ENCODE data around the gene PCA3. TPM values are rescaled to one million over a fixed set of nuclear protein-coding genes. Genes with fewer than 3 reads are reported as not detected.
A peak's percentile ranks its signal among the peaks of the same experiment; 100 is the strongest.

PCA3 gene
- total RNA-seq, 1 donor from 2014 or later, result 0.20 TPM

DNA sequence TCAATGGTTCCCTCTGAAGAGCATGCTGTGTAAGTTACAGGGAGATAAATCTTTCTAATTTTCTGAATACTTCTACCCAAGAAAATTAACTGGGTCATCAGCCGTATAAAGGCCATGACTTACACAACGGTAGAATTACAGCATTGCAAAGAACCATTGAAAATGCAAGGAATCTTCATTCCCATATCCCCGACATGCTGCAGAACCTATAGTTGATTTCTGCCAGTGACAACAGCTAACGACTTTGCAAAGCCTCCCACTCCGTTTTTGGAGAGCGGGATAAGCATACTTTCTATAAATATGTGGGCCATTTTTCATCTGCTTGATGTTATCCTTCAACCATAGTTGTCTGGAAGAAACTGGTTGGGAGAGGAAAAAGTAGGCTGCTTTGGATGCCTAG is 56.2 kb downstream of the PCA3 start:
- DNase-seq (ENCODE audit: low read depth in 2 of 2), result no peak

DNA sequence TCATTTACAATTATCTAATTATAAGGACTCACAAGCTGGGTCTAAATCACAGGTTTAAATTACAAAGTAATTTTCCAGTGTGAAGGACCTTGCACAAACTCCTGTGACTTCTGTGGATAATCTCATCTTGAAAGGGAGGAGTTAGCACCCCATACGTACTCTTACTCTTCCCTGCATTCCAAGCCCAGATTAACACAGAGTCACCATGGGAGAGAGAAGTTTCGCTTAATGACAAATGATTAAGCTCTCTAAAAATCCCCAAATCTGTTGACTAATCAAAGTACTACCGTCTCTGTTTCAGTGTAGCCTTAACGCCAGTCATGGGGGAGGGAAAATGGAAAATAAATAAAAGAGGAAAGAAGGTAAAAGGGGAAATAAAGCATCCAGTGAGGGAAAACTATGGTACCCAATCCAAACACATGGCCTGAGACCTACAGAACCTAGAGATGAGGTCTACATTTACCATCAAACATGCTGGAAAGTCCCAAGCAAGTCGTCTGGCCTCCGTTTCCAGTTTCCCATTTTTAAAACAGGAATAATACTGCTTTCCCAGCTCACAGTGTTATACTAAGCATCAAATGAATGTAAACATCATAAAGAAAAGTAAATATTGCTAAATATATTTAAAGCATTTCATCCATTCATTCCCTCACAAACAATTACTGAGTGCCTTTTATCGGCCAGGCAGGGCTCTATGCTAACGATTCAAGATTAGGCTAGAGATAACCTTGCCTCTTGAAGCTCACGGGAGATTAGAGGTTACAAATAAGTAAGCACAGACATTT is 63.2 kb downstream of the PCA3 start:
- DNase-seq (ENCODE audit: low read depth in 2 of 2), result no peak

DNA sequence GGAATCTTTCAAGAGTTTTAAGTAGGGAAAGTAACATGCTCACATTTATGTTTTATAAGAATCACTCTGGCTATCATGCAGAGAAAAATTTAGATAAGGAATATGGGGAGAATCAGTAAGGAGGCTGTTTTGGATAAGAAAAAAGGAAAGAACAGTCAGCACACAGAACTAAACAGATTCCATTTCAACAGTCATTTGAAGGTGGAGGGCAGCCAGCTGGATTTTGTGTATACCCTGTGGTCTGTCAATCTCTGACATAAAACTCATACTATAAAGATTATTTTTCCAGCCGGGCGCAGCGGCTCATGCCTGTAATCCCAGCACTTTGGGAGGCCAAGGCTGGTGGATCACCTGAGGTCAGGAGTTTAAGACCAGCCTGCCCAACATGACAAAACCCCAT is 64.2 kb downstream of the PCA3 start:
- no peak for DNase-seq (ENCODE audit: low read depth in 2 of 2)

DNA sequence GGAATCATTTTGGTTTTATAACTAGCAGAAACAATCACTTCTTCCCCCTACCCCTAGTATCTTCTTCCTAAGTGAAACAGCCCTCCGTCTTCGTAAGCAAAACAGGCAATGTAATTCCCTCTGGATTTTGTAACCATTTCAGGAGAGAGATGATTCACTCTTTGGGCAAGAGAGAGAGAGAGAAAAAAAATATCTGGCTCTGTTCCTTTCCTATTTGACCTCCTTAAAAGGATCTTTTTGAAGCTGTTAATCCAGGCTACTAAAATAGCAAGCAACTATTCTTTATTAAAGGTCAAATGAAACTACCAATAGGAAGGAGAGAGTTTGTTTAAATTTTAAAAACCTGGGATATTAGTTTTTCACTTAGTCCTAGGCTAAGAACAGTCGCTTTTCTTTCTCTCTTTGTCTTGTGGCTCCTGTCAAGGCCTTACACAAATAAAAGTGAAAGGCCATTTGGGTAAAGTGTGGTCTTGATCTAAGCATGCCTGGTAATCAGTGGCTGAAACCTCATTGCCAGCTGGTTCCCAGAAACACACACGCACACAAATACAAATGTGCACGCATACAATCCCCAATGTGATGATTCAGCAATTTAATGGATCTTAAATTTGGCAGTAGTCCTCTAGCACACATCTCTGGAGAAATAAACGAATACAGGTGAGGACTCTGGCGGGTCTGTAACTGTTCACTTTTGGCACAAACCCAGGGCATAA is 71.5 kb downstream of the PCA3 start:
- DNase-seq (ENCODE audit: low read depth in 2 of 2), result peak in 1 of 2 donors; percentile 3

Other genes with a start within 250 kb of the PCA3 start
- 8.5 and 16.6 TPM in 2 replicates for gene PRUNE2, start 141.7 kb downstream of the PCA3 start, total RNA-seq

All from lung microvascular endothelial cell (primary cell).